AG09319 (cell line): ENCODE results near the gene KCNN3.

Source experiments
- DNase-seq: peaks from one replicate; pipeline ENCODE4 v3.0.0-alpha.2; 2010; ENCODE audit warnings: low read depth; ENCODE audit errors: extremely low read depth
- CTCF ChIP-seq: IDR thresholded peaks from 2 replicates; pipeline ENCODE4 v1.5.1; 2011; ENCODE audit warnings: low read depth, mild to moderate bottlenecking, inconsistent platforms, low read length, moderate library complexity

The KCNN3 gene

DNA sequence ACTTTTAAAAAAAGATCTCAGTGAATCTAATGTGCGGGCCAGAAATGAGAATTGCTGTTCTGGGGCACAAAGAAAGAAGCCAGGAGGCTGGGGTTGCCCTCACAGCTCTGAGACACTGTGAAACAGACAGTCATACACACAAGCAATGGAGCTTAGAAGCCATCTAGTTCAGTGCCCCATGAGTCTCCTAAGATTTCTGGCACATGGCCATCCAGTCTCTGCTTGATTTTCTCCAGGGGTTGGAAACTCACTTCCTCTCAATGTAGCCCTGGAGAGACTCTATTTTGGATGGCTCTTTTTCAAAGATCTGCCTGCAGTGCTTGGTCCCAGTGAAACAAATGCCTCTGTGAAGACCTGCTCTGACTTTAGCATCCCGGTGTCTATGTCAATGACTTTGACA is 38.6 kb downstream of the KCNN3 start:
- no peak for TF ChIP-seq CTCF
- DNase-seq, result no peak

DNA sequence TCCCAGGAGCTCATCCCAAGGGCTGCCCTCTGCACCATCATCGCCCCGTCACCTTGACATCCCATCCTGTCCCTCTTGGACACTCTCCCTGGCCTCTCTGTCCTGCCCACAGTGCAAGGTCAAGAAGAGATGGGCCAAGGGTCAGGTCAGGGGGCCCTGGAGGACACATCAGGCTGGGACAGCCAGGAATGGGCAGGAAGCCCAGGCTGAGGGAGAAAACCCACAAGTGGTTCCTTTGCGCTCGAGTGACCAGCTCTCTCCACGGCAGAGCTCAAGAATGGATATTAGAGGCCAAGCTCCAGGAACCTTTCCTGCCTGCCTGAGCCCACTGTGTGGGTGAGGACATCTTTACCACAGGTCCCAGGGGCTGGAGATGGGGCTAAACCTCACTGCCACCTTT is 41.0 kb downstream of the KCNN3 start:
- DNase-seq, result no peak
- no peak for TF ChIP-seq CTCF

- no peak for DNase-seq
- no peak for TF ChIP-seq CTCF
Measured at GRCh38 chr1:154824179-154825000, 45.7 kb downstream of the KCNN3 start.

- DNase-seq, result no peak
- TF ChIP-seq CTCF, result no peak
Measured at GRCh38 chr1:154822717-154823116, 47.4 kb downstream of the KCNN3 start.

DNA sequence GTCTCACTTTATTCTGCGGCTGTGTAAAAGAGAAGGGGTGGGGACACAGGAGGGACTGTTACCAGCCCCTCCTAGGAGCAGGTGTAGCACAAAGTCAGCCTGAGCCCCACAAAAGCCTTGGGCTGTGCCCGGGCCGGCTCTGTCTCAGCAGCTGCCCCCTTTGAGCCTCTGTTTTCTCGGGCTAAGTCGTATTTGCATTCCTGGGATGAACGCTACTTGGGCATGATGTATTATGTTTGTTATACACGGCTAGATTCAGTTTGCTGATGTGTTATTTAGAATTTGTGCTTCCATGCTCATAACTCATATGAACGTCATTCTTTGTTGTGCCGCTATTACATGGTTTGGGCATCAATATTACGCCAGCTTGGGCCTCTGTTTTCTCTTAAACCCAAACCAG is 47.8 kb downstream of the KCNN3 start:
- no peak for DNase-seq

DNA sequence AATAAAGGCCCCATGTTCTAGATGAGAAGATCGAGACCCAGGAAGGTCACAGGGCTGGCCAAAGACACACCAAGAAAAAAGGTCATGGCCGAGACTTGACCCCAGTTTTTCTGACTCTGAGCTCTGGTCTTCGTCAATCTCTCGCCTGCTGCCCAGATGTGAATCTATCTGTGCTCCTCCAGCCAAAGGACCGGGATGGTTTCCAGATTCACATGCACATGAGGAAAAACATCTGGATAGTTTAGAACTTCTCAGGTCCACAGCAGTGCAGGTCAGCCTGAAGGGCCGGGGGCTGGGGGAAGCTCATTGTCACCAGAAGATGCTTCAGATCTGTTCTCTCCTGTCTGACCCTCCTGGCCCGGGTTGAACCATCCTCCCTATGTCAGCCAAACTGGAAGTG is 49.0 kb downstream of the KCNN3 start:
- DNase-seq, result no peak
- no peak for TF ChIP-seq CTCF

More for the DNA sequence above, 47.8 kb downstream of the KCNN3 start:
- TF ChIP-seq CTCF, result no peak

DNA sequence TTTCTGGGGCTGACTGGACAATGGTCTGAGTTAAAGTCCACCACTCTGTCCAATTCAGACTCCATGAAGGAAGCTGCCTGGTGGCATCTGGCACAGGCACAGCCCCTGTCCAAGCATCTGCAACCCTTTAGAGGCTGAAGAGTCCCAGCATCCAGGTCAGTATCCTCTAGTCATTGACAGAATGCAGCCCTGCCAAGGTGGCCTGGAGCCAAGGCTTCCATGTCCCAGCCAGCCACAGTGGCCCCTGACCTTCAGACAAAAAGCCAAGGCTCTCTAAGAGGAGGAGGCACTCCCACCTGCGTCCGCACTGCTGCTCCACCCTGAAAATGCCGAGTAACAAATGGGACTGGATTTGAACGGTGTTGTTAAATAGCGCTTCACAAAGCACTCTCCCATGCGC is 49.4 kb downstream of the KCNN3 start:
- TF ChIP-seq CTCF, result no peak
- DNase-seq, result no peak
